IMR-90 (cell line): ENCODE results near the gene MTRF1L. TPM values are rescaled to one million over a fixed set of nuclear protein-coding genes. Genes with fewer than 3 reads are reported as not detected.
A peak's percentile ranks its signal among the peaks of the same experiment; 100 is the strongest.

Source experiments
- ATAC-seq: fragments of 200-7000 bp; cut with Tn5 transposase; 2 replicates; pipeline ENCODE4 v1.9.1; 2020; ENCODE audit warnings: low read depth, mild to moderate bottlenecking, moderate library complexity
- BruUV-seq: library from RNA; stranded (reverse); fragments of 400-500 nt; replicated peaks from 2 replicates; lab custom pipeline; 2021; lab: Mats Ljungman, UMichigan
- CTCF ChIA-PET: fragments of 300-600 bp; formaldehyde crosslinking; extraction: SDS; loops from one replicate; lab custom pipeline; 2021; ENCODE audit warnings: antibody characterized with exemption; lab: Yijun Ruan, JAX
- POLR2A ChIA-PET: fragments of 300-600 bp; sonication (Branson Sonifier 250); formaldehyde crosslinking; loops from one replicate; lab custom pipeline; 2022; ENCODE audit warnings: antibody characterized with exemption; ENCODE audit not compliant: unreplicated experiment; lab: Charles Lee
- DNase-seq: peaks from one replicate; pipeline ENCODE4 v3.0.0; 2013
- H2AFZ ChIP-seq: replicated peaks from 2 replicates; pipeline ENCODE3; 2013; ENCODE audit warnings: low read length, mild to moderate bottlenecking; ENCODE audit not compliant: poor library complexity
- H2AK5ac ChIP-seq: 2 replicates; pipeline ENCODE4 v1.6.1; 2013; ENCODE audit warnings: low read depth, low read length, inconsistent platforms
- H2AK9ac ChIP-seq: replicated peaks from 2 replicates; pipeline ENCODE3; 2013; ENCODE audit warnings: mild to moderate bottlenecking, low read depth, low read length, moderate library complexity; ENCODE audit not compliant: poor library complexity
- H2BK120ac ChIP-seq: 2 replicates; pipeline ENCODE4 v1.6.1; 2013; ENCODE audit warnings: low read depth, low read length, inconsistent platforms
- H2BK15ac ChIP-seq: 3 replicates; pipeline ENCODE4 v1.6.1; 2013; ENCODE audit warnings: low read depth, low read length, inconsistent platforms
- H2BK20ac ChIP-seq: 2 replicates; pipeline ENCODE4 v1.6.1; 2013; ENCODE audit warnings: low read depth, mild to moderate bottlenecking, inconsistent platforms, low read length, moderate library complexity
- H2BK5ac ChIP-seq: 2 replicates; pipeline ENCODE4 v1.6.1; 2013; ENCODE audit warnings: mild to moderate bottlenecking, low read depth, low read length, inconsistent platforms; ENCODE audit not compliant: poor library complexity, severe bottlenecking
- H3K14ac ChIP-seq: replicated peaks from 2 replicates; pipeline ENCODE4 v1.6.1; 2013; ENCODE audit warnings: low read depth, low read length, inconsistent platforms
- H3K18ac ChIP-seq: 2 replicates; pipeline ENCODE4 v1.6.1; 2013; ENCODE audit warnings: low read depth, low read length, control low read depth
- H3K23ac ChIP-seq: 2 replicates; pipeline ENCODE4 v1.6.1; 2013; ENCODE audit warnings: low read depth, low read length, inconsistent platforms
- H3K27ac ChIP-seq: 2 replicates; pipeline ENCODE4 v1.5.1; 2013; ENCODE audit warnings: mild to moderate bottlenecking, control low read depth, low read length; ENCODE audit not compliant: insufficient read depth
- H3K27me3 ChIP-seq: 2 replicates; pipeline ENCODE4 v1.6.1; 2013; ENCODE audit warnings: low read length; ENCODE audit not compliant: control insufficient read depth, insufficient read depth
- H3K36me3 ChIP-seq: 2 replicates; pipeline ENCODE4 v1.6.1; 2013; ENCODE audit warnings: low read length, mixed read lengths; ENCODE audit not compliant: control insufficient read depth, insufficient read depth
- H3K4ac ChIP-seq: 2 replicates; pipeline ENCODE4 v1.6.1; 2013; ENCODE audit warnings: low read depth, low read length, inconsistent platforms
- H3K4me1 ChIP-seq: 2 replicates; pipeline ENCODE4 v1.6.1; 2013; ENCODE audit warnings: low read length, mixed read lengths; ENCODE audit not compliant: control insufficient read depth, insufficient read depth
- H3K4me2 ChIP-seq: 2 replicates; pipeline ENCODE4 v1.6.1; 2013; ENCODE audit warnings: low read depth, mild to moderate bottlenecking, control low read depth, low read length, moderate library complexity
- H3K4me3 ChIP-seq: 2 replicates; pipeline ENCODE4 v1.5.1; 2013; ENCODE audit warnings: low read depth, mild to moderate bottlenecking, control low read depth, low read length, moderate library complexity; ENCODE audit not compliant: insufficient read depth
- H3K56ac ChIP-seq: 2 replicates; pipeline ENCODE4 v1.6.1; 2013; ENCODE audit warnings: low read length, inconsistent platforms; ENCODE audit not compliant: insufficient read depth; ENCODE audit errors: extremely low read depth
- H3K79me1 ChIP-seq, 2 experiments: 2 replicates each; pipeline ENCODE4 v1.6.1; 2013; ENCODE audit warnings: low read length in 2 of 2, inconsistent platforms in 1 of 2, low read depth in 1 of 2
- H3K9ac ChIP-seq: 2 replicates; pipeline ENCODE4 v1.6.1; 2013; ENCODE audit warnings: low read depth, low read length, control low read depth
- H3K9me1 ChIP-seq: 2 replicates; pipeline ENCODE4 v1.6.1; 2013; ENCODE audit warnings: low read length, inconsistent platforms; ENCODE audit not compliant: insufficient read depth
- H3K9me3 ChIP-seq: 2 replicates; pipeline ENCODE4 v1.6.1; 2013; ENCODE audit warnings: low read length; ENCODE audit not compliant: control insufficient read depth, insufficient read depth
- H4K20me1 ChIP-seq: 2 replicates; pipeline ENCODE4 v1.6.1; 2013; ENCODE audit warnings: low read length, inconsistent platforms; ENCODE audit not compliant: insufficient read depth
- H4K5ac ChIP-seq: 2 replicates; pipeline ENCODE4 v1.6.1; 2013; ENCODE audit warnings: mild to moderate bottlenecking, low read depth, low read length, control low read depth
- H4K8ac ChIP-seq, 2 experiments: 2 replicates each; pipeline ENCODE4 v1.6.1; 2013; ENCODE audit warnings: low read depth in 2 of 2, low read length in 2 of 2, control low read depth in 1 of 2, inconsistent platforms in 1 of 2
- H4K91ac ChIP-seq: 2 replicates; pipeline ENCODE4 v1.6.1; 2013; ENCODE audit warnings: low read depth, low read length, inconsistent platforms; ENCODE audit not compliant: insufficient read depth
- BHLHE40 ChIP-seq: fragments of 150-350 bp; IDR thresholded peaks from 2 replicates; pipeline ENCODE4 v1.6.1; 2016; ENCODE audit warnings: mild to moderate bottlenecking, low read depth, low read length
- CEBPB ChIP-seq: IDR thresholded peaks from 2 replicates; pipeline ENCODE4 v1.6.1; 2012; ENCODE audit warnings: low read depth, low read length, improper control_type of control experiment
- CHD1 ChIP-seq: IDR thresholded peaks from 2 replicates; pipeline ENCODE4 v1.6.1; 2012; ENCODE audit warnings: low read depth, low read length, improper control_type of control experiment
- FOS ChIP-seq: fragments of 150-350 bp; IDR thresholded peaks from 2 replicates; pipeline ENCODE4 v1.6.1; 2016; ENCODE audit warnings: low read depth, low read length
- MAFK ChIP-seq: IDR thresholded peaks from 2 replicates; pipeline ENCODE4 v1.6.1; 2012; ENCODE audit warnings: low read depth, low read length, improper control_type of control experiment
- MAZ ChIP-seq: IDR thresholded peaks from 2 replicates; pipeline ENCODE4 v1.6.1; 2012; ENCODE audit warnings: low read depth, mild to moderate bottlenecking, low read length, improper control_type of control experiment, moderate library complexity, borderline replicate concordance
- MXI1 ChIP-seq: IDR thresholded peaks from 2 replicates; pipeline ENCODE4 v1.6.1; 2012; ENCODE audit warnings: low read depth, mild to moderate bottlenecking, low read length, moderate library complexity, borderline replicate concordance
- NFE2L2 ChIP-seq: fragments of 150-350 bp; IDR thresholded peaks from 2 replicates; pipeline ENCODE4 v1.6.1; 2016; ENCODE audit warnings: low read depth, mild to moderate bottlenecking, low read length
- POLR2A ChIP-seq: IDR thresholded peaks from 2 replicates; pipeline ENCODE4 v1.6.1; 2012; ENCODE audit warnings: mild to moderate bottlenecking, low read depth, low read length
- RAD21 ChIP-seq: IDR thresholded peaks from 2 replicates; pipeline ENCODE4 v1.6.1; 2012; ENCODE audit warnings: low read length, improper control_type of control experiment
- RFX5 ChIP-seq: IDR thresholded peaks from 2 replicates; pipeline ENCODE4 v1.8.0; 2012; ENCODE audit warnings: low read depth, mild to moderate bottlenecking, low read length, moderate library complexity
- SMC3 ChIP-seq: fragments of 150-350 bp; IDR thresholded peaks from 2 replicates; pipeline ENCODE4 v1.6.1; 2016; ENCODE audit warnings: low read depth, mild to moderate bottlenecking, antibody characterized with exemption, low read length, moderate library complexity
- WGBS, 2 experiments: methylation state at CpG; one replicate each; pipeline versions ENCODE4 v1.1.5 to v1.1.7; 2013; ENCODE audit warnings: missing lambda C conversion rate in 2 of 2; ENCODE audit not compliant: insufficient read length in 1 of 2; ENCODE audit errors: extremely low coverage in 2 of 2; 5-methylcytosine and 5-hydroxymethylcytosine counted together
- dilution Hi-C: fragments of 300-500 bp; cut with HindIII; formaldehyde crosslinking; loops from one replicate; pipeline ENCODE4 v1.14.3; 2018; ENCODE audit warnings: low sequenced_read_pairs; ENCODE audit not compliant: unreplicated experiment
- in situ Hi-C: fragments of 300-500 bp; cut with MboI; formaldehyde crosslinking; loops from 3 replicates; pipeline ENCODE4 v1.14.3; 2019; ENCODE audit warnings: low sequenced_read_pairs, inconsistent platforms, mixed read lengths
- intact Hi-C: fragments of 100-400 bp; cut with micrococcal nuclease; formaldehyde crosslinking; loops from 2 replicates; pipeline ENCODE4 v1.10.0; 2022
- polyA plus RNA-seq, 3 experiments: library from polyadenylated mRNA; depleted of rRNA; stranded (reverse); fragments of >200 nt; gene quantifications; 2 replicates each; pipeline ENCODE4 v1.2.3, GENCODE V29; 2012; ENCODE audit warnings: low replicate concordance in 1 of 3
- total RNA-seq: library from RNA; depleted of rRNA; stranded (reverse); fragments of >200 nt; gene quantifications from 2 replicates; pipeline ENCODE4 v1.2.3, GENCODE V29; 2012
- TF ChIP-seq, protein P1 (sequence below): fragments of 150-350 bp; IDR thresholded peaks from 2 replicates; pipeline ENCODE4 v1.6.1; 2016; ENCODE audit warnings: low read depth, mild to moderate bottlenecking, low read length, moderate library complexity, borderline replicate concordance
- TF ChIP-seq, protein P2 (sequence below): fragments of 150-350 bp; IDR thresholded peaks from 2 replicates; pipeline ENCODE4 v1.6.1; 2017; ENCODE audit warnings: mild to moderate bottlenecking, antibody characterized with exemption, low read length, low read depth
- TF ChIP-seq, protein P3 (sequence below): conservative IDR thresholded peaks from 2 replicates; pipeline ENCODE4 v1.5.1; 2012; ENCODE audit warnings: mild to moderate bottlenecking, low read depth, low read length, improper control_type of control experiment

MTRF1L gene
- total and polyA plus RNA-seq, 2 of the 4 experiments (the other 2 are of a cell fraction), result 6.9 to 11.1 TPM

DNA sequence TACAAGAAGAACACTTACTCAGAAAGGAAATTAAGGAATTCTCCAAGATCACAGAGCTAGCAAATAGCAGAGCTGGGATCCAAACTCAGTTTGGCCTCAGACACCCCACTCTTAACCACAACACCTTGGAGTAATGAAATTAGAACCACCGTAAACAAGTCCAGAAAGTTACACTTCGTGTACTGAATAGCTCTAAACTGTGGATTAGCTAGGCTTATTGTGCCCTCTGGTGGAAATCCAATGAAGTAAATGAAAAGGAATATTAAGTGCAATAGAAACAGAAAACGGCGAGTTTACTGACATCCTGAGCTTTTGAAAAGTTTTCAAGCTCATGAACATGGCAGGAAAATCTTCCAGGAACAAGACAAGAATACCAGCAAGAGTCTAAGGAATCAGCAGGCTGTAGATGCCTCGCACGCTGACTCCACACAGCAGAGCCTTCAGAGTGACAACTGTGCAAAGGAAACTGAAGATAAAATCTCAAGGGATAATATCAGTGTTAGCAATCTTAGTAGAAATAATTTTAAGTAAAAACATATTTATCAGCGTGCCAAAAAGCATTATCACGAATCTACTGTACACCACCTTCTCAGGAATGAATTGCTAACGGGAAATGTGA is 54.2 kb downstream of the MTRF1L start:
- Histone ChIP-seq H3K79me1 (no peaks in the 10 kb centered on the region), H2BK15ac (no peak overlapping the region), H4K91ac (no peak overlapping the region), H3K4me2 (peak overlapping the region; percentile 82), H3K9me3 (no peaks in the 10 kb centered on the region), H4K5ac (no peak overlapping the region), H3K56ac (no peak overlapping the region), H3K9ac (peak overlapping the region; percentile 47; the same call in 1 of the 2 replicates), H3K9me1 (no peaks in the 10 kb centered on the region), H3K27ac (no peak overlapping the region), H3K4me3 (no peak overlapping the region), H3K18ac (0 out of 2 replicates have a peak overlapping the region, but pooled peaks have one; percentile 20), H2BK5ac (no peak overlapping the region), H3K14ac (0 out of 2 replicates have a peak overlapping the region, but pooled peaks have one; percentile 81), H2BK20ac (no peak overlapping the region), H2AK5ac (no peak overlapping the region), H3K36me3 (no peaks in the 10 kb centered on the region), H3K4ac (no peak overlapping the region), H3K23ac (no peak overlapping the region), H2AK9ac (no peak overlapping the region), H3K27me3 (no peaks in the 10 kb centered on the region), H2AFZ (peak overlapping the region; percentile 82), H4K8ac (no peak overlapping the region), H2BK120ac (no peak overlapping the region; the same call in 1 of the 2 replicates), H4K20me1 (no peaks in the 10 kb centered on the region), H3K4me1 (no peaks in the 10 kb centered on the region)
- CTCF ChIA-PET, result interaction anchor here (0.6 to 2.0 kb wide), 14 partner anchors 9 to 235 kb away, joined by 3 to 12 read pairs (median 3); no protein-coding TSS in a partner anchor
- POLR2A ChIA-PET, result interaction anchor here (0.6 kb wide), 1 partner anchor 37 kb away, joined by 10 read pairs; no protein-coding TSS in a partner anchor
- 6% methylated on average over 2 of the region's 9 CpGs; no CpG with 5 or more reads in 1 of the 2 experiments for WGBS, 2 experiments
- DNase-seq, result peak; percentile 52
- ATAC-seq, result peak; percentile 81
- in situ Hi-C loops (loop anchor here (10.0 kb wide), 1 partner anchor 93 kb away; no protein-coding TSS in a partner anchor), dilution Hi-C loops (no loop called here), intact Hi-C loops (loop anchor here (1.0 to 10.0 kb wide), 3 partner anchors 84 to 463 kb away; no protein-coding TSS in a partner anchor)
- BruUV-seq, result no TSS peak
- TF ChIP-seq, protein P1, sequence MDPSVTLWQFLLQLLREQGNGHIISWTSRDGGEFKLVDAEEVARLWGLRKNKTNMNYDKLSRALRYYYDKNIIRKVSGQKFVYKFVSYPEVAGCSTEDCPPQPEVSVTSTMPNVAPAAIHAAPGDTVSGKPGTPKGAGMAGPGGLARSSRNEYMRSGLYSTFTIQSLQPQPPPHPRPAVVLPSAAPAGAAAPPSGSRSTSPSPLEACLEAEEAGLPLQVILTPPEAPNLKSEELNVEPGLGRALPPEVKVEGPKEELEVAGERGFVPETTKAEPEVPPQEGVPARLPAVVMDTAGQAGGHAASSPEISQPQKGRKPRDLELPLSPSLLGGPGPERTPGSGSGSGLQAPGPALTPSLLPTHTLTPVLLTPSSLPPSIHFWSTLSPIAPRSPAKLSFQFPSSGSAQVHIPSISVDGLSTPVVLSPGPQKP, result no peak
- TF ChIP-seq CEBPB, result no peak
- TF ChIP-seq RFX5, result no peak
- peak; percentile 78 for TF ChIP-seq RAD21
- no peak for TF ChIP-seq CHD1
- TF ChIP-seq, protein P2, sequence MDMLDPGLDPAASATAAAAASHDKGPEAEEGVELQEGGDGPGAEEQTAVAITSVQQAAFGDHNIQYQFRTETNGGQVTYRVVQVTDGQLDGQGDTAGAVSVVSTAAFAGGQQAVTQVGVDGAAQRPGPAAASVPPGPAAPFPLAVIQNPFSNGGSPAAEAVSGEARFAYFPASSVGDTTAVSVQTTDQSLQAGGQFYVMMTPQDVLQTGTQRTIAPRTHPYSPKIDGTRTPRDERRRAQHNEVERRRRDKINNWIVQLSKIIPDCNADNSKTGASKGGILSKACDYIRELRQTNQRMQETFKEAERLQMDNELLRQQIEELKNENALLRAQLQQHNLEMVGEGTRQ, result no peak
- no peak for TF ChIP-seq FOS
- TF ChIP-seq POLR2A, result no peak
- no peak for TF ChIP-seq MAFK
- TF ChIP-seq NFE2L2, result no peak
- TF ChIP-seq, protein P3, sequence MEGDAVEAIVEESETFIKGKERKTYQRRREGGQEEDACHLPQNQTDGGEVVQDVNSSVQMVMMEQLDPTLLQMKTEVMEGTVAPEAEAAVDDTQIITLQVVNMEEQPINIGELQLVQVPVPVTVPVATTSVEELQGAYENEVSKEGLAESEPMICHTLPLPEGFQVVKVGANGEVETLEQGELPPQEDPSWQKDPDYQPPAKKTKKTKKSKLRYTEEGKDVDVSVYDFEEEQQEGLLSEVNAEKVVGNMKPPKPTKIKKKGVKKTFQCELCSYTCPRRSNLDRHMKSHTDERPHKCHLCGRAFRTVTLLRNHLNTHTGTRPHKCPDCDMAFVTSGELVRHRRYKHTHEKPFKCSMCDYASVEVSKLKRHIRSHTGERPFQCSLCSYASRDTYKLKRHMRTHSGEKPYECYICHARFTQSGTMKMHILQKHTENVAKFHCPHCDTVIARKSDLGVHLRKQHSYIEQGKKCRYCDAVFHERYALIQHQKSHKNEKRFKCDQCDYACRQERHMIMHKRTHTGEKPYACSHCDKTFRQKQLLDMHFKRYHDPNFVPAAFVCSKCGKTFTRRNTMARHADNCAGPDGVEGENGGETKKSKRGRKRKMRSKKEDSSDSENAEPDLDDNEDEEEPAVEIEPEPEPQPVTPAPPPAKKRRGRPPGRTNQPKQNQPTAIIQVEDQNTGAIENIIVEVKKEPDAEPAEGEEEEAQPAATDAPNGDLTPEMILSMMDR, result peak; percentile 70
- peak; percentile 62 for TF ChIP-seq SMC3
- no peak for TF ChIP-seq MAZ
- TF ChIP-seq MXI1, result no peak
- no peak for TF ChIP-seq BHLHE40
